ENCODE data around the gene ZFYVE28.
"Not testable (repeated sequence)": the region's sequence is repeated elsewhere in the genome, so short reads cannot be mapped to it uniquely, and the experiment has no call there.

ZFYVE28 gene

DNA sequence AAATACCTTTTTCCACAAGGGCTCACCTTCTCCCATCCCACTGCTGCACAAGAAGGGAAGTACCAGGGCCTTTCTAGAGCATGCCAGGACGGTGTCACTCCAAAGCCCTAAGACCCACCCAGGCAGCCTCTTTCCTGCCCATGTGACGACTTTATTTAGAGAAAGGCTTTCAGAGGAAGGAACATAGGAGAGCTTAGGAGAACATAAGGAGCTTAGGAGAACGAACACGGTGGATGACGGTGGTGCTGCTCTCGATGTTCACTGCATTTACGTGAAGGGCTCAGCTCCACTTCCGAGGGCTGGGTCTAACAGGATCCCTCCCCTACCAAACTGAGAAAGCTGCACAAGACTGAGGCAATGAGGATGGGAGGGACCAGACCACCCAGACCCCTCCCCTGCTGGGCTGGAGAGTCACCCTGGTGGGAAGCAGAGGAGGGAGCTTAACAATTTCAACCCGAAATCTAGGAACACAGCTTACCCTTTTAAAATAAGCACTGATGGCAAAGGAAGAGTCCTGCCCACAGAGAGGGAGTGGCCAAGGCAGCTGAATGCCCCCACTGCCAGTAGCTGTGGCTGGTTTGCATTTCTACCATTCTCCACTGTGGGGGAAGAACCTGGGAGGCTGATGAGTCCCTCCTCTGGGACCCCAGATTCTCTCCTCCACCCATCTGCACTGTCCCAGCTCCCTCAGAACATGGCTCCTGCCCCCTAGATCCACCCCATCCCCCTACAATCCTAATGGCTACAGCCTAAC is 29.8 kb downstream of the ZFYVE28 start:
- DNase-seq = no peak

DNA sequence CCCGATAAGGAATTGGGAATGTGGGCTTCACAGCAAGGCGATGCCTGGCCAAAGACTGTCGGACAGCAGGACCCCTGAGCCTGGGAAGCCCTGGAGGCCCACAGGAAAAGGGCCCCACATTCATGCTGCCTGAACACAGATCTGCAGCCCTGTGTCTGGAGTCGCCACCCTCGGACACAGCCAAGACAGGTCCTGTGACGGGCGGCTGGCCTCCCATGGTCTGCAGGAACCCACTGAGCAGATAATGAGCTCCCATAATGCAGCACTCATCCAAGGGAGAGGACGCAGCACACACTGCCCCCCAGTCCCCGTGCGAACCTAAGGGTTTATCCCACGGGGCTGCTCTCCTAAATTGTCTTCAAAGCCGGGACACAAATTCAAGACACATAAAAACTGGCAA is 30.6 kb downstream of the ZFYVE28 start:
- DNase-seq = no peak

DNA sequence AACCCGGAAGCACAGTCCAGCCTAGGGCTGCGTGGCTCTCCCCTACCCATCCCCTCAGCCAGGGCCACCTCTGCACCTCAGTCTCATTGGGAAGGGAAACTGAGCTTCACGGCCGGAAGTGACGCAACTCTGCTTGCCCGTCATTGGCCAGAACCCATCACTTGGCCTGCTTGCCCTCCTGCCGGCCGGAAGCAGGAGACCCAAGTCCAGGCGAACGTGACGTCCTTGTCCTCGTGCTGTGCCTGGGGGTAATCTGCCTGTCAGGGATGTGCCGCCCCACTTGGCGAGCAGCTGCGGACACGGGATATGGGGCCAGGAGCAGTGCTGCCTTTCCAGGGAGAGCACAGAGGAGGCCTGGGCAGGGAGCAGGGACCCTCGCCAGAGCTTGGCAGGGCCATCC is 31.2 kb downstream of the ZFYVE28 start:
- no peak for DNase-seq

DNA sequence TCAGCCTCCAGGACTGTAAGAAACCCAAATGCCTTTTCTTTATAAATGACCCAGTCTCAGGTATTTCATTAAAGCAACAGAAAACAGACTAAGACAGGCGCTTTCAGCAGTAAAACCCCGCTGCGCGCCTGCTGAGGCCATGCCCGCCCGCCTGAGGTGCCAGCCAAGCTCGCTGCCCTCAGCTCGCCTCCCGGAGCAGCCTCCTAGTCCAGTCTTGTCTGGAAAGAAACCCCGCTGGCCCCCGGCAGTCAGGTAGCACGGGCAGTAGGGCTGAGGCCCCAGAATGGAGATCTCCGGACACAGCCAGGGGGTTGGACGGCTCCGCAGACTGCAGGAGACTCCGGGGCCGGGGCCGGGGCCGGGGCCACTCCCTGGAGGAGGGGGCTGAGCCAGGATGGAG is 31.7 kb downstream of the ZFYVE28 start:
- DNase-seq = no peak

DNA sequence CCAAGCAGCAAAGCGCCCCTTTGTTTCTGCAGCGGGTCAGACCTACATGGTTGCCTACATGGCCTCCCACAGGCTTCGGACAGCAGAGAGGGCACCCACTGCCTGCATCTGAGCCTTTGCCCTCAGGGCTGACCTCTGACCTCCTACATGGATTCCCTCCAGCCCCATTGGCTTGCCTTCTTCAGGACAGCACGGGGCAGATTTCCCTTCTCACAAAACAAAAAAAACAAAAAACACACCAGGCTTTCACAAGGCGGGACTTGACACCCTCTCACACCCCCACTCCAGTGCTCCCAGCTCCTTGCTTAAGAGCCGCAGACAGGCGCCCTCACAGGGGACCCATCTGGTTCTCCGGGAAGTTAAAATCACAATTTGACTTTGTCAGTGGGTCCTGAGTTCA is 32.9 kb downstream of the ZFYVE28 start:
- no peak for DNase-seq

DNA sequence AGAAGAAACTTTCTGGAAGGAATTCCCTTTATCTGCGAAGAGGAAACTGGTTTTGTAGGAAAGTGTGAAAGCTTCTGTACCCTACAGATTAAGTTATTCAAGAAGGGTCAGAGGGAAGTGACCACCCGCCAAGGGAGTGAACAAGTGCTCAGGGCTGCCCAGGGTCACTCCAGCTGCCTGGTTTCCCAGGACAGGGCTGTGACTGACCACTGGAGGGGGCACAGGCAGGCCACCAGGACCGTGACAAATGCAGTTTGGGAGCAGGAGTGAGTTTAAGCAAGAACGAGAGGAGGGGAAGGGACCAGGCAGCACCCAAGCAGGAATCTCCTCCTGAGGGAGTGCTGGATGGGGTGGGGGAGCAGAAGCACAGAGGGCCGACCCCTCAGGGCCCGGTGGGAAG is 34.2 kb downstream of the ZFYVE28 start:
- DNase-seq = no peak

DNA sequence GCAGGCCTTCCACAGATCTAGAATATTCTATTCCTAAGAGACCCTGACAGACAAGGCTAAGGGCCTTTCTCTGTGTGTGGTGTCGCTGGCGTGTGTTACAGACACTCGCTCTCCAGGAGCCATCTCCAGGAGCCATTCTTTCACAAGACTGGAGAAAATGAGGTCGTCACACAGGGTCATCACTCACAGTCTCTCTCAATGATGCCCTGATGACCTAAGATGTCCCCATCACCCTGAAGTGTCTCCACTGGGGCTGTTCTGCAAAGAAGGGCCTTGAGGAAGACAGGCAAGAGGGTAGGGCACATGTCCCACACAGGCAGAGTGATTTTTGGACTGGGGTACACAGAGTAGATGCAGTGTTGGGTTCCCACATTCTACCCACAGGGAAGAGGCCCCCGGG is 34.7 kb downstream of the ZFYVE28 start:
- DNase-seq = no peak

DNA sequence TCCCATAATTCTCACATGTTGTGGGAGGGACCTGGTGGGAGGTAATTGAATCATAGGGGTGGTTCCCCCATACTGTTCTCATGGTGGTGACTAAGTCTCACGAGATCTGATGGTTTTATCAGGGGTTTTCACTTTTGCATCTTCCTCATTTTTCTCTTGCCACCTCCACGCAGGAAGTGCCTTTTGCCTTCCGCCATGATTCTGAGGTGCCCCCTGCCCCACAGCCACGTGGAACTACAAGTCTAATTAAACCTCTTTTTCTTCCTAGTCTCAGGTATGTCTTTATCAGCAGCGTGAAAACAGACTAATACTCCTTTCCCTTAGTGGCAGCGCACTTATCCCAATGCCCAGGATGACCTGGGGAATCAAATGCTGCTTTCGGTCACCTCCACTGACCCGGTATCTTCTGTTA is 35.2 kb downstream of the ZFYVE28 start:
- DNase-seq = not testable (repeated sequence)

DNA sequence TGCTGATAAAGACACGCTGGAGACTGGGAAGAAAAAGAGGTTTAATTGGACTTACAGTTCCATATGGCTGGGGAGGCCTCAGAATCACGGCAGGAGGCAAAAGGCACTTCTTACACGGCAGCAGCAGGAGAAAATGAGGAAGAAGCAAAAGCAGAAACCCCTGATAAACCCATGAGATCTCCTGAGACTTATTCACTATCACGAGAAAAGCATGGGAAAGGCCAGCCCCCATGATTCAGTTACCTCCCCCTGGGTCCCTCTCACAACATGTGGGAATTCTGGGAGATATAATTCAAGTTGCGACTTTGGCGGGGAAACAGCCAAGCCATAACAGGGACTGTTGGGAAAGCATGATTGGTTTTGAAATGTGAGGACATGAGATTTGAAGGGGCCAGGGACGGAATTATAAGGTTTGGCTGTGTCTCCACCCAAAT is 35.7 kb downstream of the ZFYVE28 start:
- DNase-seq = not testable (repeated sequence)

DNA sequence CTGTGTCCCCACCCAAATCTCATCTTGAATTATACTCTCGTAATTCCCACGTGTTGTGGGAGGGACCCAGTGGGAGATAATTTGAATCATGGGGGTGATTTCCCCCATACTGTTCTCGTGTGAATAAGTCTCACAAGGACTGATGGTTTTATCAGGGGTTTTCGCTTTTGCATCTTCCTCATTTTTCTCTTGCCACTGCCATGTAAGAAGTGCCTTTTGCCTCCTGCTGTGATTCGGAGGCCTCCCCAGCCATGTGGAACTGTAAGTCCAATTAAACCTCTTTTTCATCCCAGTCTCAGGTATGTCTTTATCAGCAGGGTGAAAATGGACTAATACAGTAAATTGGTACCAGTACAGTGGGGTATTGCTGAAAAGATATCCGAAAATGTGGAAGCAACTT is 37.9 kb downstream of the ZFYVE28 start:
- not testable (repeated sequence) for DNase-seq

DNA sequence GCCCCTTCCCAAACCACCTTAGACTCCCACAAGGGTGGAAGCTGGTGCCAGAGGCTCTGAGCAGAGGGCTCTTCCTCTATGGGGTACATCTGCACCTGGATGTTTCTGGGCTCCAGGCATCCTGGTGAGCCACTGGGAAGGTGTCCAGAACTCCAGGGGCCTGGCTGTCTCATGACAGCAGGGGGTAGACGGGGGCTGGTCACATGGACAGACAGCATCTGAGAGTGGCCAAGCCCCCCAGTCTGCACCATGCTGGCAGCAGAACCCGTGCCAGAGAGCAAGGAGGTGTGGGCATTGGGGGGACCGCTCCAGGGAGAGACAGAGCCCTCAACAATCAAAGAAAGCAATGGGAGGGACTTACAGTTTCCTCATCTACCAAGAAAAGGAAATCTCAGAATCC is 39.5 kb downstream of the ZFYVE28 start:
- DNase-seq = no peak

DNA sequence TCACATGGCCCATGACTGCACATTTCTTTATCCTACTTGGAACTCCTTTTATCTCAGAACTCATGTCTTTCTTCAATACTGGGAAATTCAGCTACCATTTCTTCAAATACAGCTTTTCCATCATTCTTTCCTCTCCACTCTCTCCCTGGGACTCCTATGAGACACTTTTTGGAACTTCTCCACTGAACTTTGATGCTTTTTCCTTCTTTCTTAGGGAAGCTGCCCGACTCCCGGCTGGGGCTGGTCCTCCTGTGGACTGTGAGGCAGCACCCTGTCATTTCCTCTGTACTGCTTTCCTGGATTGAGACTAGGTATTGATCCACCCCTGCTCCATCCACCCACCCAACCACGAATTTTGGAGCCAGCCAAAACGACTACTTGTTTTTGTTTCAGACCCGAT is 40.0 kb downstream of the ZFYVE28 start:
- no peak for DNase-seq

DNA sequence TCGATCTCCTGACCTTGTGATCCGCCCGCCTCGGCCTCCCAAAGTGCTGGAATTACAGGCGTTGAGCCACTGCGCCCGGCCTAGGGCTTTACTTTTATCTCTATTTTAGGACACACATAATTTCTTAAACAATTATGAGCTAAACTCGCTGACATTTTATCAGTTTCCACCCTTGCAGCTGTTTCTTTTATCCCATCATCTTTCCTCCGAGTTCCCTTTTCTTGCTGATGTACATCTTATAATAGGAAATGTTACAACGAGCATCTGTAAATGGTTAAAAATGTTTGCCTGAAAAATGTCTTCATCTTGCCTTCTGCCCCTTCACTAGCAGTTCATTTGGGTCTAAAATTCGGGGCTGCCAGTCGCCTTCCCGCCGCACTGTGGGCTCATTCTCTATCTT is 41.2 kb downstream of the ZFYVE28 start:
- DNase-seq = no peak

DNA sequence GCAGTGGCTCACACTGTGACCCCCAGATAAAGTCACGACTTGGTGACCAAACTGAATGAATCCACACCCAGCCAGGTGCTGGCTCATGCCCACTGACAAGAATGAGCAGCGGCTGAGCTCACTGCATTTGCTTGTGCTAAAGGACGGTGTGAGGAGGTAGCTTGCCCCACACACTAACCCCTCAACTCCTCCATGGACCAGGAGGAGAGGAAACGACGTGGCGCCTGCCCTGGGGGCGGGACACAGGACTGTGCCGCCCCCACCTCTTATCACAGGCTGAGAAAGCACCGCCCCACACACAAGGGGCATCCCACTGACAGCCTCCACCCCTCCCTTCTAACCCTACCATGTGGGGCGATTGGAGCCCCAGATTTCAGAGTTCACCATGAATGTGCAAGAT is 43.0 kb downstream of the ZFYVE28 start:
- no peak for DNase-seq

DNA sequence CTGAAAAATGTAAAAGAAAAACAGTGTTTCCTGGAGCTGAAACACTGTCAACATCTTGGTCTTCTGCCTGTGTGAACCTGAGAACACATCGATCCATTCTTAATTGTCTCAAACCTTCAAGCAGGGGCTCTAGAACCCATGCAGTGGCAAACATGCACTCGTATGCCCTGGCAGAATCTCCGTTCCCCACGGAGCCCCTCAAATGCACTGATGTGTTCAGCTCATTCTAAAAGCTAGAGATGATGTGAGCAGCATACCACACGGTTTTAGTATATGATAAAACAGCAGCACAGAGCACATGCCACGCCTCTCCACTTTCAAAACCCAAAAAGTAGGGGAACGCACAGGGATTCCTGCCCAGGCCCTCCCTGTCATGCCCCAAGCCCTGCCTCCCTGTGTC is 44.9 kb downstream of the ZFYVE28 start:
- no peak for DNase-seq

DNA sequence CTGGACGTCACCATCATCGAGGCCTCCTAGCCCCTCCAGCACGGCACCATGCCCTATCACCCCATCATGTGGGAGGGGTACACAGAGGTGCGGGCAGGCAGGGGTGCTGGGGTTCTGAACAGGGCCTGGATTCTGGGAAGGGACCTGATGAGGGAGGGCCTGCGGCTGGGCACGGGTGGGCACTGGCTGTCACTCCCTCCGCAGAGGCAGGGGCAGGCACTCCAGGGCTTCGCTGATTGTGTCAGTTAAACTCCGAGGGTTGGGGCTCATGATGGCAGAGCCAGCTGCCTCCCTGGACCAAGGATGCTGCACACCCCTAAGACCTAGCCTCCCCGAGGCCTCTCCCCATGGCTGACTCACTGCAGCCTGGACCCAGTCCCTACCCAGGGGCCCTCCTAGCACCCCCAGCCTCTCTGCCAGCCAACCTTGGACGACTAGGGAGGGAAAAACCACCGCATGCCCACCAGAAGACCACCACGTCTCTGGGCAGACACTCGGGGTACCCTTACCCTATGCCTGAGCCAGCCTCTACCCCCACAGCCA is 45.9 kb downstream of the ZFYVE28 start:
- no peak for DNase-seq

DNA sequence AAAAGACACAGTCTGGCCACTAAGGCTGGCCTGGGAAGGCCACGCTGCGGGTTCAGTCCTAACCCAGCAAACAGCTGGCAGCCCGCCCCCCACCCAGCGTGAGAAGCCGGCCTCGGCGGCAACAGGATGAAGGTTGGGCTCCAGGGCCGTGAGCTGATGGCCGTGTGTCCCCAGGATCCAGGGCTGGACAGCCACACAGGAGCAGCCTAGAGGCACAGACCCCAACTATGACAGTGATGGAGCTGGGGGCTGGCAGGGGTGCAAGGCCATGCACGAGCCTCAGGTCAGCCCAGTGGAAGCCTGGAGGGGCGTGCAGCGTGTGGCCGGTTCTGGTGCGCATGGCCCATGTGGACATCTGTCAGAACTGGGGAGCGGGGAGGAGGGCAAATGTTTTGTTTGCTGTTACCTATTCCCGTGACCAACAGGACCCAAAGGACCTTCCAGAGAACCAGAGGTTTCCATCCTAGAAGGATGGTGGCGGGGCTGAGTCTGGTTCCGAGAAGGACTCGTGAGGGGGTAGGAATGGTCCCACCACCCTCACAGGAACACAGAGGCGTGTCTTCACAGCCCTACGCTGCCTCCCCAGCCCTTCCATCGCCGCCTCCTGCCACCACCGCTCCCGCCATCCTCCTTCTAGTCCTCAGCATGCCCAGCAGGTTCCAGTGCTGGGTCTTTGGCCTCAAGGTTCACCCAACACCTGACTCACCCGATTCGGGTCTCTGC is 46.5 kb downstream of the ZFYVE28 start:
- DNase-seq = no peak

DNA sequence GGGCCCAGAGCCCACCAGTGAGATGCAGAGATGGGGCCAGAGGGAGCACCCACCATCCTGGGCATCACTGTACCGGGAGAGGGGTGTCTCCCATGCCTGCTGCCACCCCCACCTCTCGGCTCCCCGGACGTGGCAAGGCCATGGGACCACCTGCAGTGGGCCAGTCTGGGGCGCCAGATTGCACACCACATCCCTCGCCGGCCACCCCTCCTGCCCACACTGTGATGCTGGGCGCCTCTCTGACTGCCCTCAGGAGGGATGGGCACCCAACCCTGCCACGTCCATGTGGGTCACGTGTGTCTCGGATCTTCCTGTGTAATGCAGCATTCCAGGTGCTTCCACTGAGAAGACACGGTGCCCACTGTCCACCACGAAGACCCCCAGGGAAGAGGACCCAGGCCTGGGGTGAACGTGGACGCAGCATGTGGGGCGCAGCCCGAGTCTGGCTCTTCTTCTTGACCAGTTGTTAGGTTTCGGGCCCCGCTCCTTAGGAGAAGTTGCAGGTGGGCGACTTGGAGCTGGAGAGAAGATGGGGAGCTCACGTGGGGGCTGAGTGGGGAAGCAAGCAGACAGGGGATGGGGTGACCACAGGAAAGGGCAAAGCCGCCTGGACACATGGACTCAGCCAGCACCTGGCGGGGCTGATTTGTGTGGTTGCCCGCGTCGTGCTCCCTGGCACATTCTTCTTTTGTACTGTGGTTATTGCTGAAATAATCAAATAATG is 47.7 kb downstream of the ZFYVE28 start:
- DNase-seq = no peak

DNA sequence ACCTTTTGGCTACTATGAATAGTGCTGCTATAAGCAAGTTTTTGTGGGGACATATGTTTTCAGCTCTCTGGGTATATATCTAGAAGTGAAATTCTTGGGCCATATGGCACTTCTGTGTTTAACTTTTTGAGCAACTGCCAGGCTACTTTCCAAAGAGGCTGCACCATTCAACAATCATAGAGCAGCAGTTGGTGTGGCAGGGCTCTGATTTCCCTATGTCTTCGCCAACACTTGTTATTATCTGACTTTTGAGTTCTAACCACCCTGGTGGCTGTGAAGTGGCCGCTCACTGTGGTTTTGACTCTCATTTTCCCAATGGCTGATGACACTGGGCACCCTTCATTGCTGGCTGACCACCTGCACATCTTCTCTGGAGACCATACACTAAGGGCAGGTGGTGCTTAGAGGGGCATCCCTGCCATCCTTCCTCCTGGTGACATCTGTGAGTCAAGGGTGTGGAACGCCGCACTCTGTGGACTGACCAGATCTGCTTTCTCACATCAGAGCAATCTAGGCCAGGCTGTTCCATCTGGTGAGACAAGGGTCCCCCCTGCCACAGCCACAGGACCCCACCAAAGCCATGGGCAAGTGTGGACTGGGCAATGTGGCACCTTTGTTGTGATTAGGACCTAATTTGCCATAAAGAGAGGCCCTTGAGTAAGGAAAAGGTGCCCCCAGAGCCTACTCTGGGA is 49.6 kb downstream of the ZFYVE28 start:
- DNase-seq = no peak

DNA sequence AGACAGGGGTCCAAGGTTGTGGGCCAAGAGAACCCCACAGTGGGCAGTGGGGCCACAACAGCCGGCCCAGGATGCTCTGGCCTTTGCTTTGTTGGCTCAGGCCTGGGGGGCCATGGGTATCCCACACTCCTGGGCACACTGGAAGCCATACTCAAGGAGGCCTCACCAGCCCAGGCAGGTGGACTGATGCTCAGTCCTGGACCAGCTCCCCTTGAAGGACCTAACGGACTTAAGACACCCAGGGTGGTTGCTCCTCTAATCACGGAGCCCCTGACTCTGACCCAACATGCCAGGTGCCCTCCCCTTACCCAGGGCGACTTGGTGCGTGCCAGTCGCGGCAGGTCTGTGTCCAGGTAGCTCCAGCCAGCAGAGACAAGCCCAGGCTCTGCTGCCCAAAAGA is 50.8 kb downstream of the ZFYVE28 start:
- DNase-seq = no peak

DNA sequence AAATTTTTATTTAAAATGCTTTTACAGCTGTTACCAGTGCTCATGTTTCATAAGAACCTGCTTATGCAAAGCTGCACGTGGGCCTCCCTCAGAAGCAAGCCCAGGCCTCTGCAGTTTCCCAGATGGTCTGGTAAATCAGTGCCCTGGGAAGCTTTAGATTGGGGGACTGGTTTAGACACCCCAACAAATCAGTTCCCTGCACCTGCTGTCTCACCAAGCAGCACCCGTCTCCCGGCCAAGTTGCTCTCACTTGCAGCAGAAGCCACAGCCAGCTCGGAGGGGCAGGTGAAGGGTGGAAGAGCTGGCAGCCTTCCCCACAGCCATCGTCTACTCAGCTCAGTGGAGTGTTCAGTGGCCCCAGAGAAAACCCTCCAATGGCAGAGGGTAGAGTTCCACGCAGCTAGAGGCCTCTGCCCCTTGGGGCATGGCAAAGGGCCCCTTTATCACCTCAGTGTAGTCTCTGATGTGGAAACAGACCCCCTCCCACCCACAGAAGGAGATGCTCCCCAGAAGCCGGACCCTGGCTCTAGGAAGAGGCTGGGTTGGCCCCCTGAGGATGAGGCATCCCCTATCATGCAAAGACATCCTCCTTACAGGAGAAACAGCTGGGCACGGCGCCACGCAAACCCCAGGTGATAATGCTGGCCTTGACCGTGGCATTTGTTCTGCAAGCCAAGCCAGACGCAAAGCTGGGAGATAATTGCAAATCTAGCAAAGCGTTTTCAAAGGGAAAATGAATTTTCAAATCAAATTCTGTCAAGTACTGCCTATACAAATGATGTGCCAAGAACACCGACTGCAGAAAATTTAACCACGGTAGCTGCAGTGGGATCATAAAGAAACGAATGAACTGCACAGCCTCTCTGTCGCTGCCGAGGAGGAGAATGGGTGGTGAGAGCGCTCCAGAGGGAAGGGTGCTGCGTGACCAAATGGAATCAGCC is 51.9 kb downstream of the ZFYVE28 start:
- DNase-seq = no peak

DNA sequence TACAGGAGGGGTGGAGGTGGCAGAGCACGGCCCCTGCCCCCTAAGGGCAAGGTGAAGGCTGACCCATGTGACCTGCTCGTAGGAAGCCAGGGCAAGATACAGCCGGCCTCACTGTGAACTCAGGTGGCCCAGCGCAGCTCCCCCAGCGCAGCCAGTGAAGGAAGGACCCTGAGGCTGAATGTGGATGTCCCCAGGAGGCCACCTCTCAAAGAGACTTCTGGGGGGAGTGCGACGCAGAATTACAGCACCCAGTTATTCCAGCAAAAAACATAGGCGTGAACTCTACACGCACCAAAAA is 52.6 kb downstream of the ZFYVE28 start:
- DNase-seq = no peak

Data from CD4-positive, alpha-beta T cell treated with Interleukin-17A for 1 hour (primary cell).